IMR-90 (cell line): ENCODE measurements around the gene NLGN1.

Experiments used
- BHLHE40 ChIP-seq: fragments of 150-350 bp; IDR thresholded peaks from 2 replicates; pipeline ENCODE4 v1.6.1; 2016; ENCODE audit warnings: mild to moderate bottlenecking, low read depth, low read length
- CEBPB ChIP-seq: IDR thresholded peaks from 2 replicates; pipeline ENCODE4 v1.6.1; 2012; ENCODE audit warnings: low read depth, low read length, improper control_type of control experiment
- FOS ChIP-seq: fragments of 150-350 bp; IDR thresholded peaks from 2 replicates; pipeline ENCODE4 v1.6.1; 2016; ENCODE audit warnings: low read depth, low read length
- MAFK ChIP-seq: IDR thresholded peaks from 2 replicates; pipeline ENCODE4 v1.6.1; 2012; ENCODE audit warnings: low read depth, low read length, improper control_type of control experiment
- MXI1 ChIP-seq: IDR thresholded peaks from 2 replicates; pipeline ENCODE4 v1.6.1; 2012; ENCODE audit warnings: low read depth, mild to moderate bottlenecking, low read length, moderate library complexity, borderline replicate concordance
- POLR2A ChIP-seq: IDR thresholded peaks from 2 replicates; pipeline ENCODE4 v1.6.1; 2012; ENCODE audit warnings: mild to moderate bottlenecking, low read depth, low read length
- RAD21 ChIP-seq: IDR thresholded peaks from 2 replicates; pipeline ENCODE4 v1.6.1; 2012; ENCODE audit warnings: low read length, improper control_type of control experiment
- RCOR1 ChIP-seq: IDR thresholded peaks from 2 replicates; pipeline ENCODE4 v1.6.1; 2012; ENCODE audit warnings: mild to moderate bottlenecking, low read length, improper control_type of control experiment; ENCODE audit not compliant: insufficient replicate concordance
- RFX5 ChIP-seq: IDR thresholded peaks from 2 replicates; pipeline ENCODE4 v1.8.0; 2012; ENCODE audit warnings: low read depth, mild to moderate bottlenecking, low read length, moderate library complexity
- SMC3 ChIP-seq: fragments of 150-350 bp; IDR thresholded peaks from 2 replicates; pipeline ENCODE4 v1.6.1; 2016; ENCODE audit warnings: low read depth, mild to moderate bottlenecking, antibody characterized with exemption, low read length, moderate library complexity
- TF ChIP-seq, protein P1 (sequence below): conservative IDR thresholded peaks from 2 replicates; pipeline ENCODE4 v1.5.1; 2012; ENCODE audit warnings: mild to moderate bottlenecking, low read depth, low read length, improper control_type of control experiment

GRCh38 chr3:173785004-173785403, 387.5 kb downstream of the NLGN1 start:
- TF ChIP-seq, protein P1, sequence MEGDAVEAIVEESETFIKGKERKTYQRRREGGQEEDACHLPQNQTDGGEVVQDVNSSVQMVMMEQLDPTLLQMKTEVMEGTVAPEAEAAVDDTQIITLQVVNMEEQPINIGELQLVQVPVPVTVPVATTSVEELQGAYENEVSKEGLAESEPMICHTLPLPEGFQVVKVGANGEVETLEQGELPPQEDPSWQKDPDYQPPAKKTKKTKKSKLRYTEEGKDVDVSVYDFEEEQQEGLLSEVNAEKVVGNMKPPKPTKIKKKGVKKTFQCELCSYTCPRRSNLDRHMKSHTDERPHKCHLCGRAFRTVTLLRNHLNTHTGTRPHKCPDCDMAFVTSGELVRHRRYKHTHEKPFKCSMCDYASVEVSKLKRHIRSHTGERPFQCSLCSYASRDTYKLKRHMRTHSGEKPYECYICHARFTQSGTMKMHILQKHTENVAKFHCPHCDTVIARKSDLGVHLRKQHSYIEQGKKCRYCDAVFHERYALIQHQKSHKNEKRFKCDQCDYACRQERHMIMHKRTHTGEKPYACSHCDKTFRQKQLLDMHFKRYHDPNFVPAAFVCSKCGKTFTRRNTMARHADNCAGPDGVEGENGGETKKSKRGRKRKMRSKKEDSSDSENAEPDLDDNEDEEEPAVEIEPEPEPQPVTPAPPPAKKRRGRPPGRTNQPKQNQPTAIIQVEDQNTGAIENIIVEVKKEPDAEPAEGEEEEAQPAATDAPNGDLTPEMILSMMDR, result no peak
- TF ChIP-seq POLR2A (no peak), FOS (no peak), RCOR1 (no peak), BHLHE40 (no peak), RFX5 (no peak), CEBPB (no peak), MAFK (no peak), SMC3 (no peak), MXI1 (no peak), RAD21 (no peak)
